ENCODE results near the gene PTRH1. TPM values are rescaled to one million over a fixed set of nuclear protein-coding genes. Genes with fewer than 3 reads are reported as not detected.

PTRH1 gene, protein sequence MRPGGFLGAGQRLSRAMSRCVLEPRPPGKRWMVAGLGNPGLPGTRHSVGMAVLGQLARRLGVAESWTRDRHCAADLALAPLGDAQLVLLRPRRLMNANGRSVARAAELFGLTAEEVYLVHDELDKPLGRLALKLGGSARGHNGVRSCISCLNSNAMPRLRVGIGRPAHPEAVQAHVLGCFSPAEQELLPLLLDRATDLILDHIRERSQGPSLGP
- 13.9 TPM for total RNA-seq
- long read RNA-seq, transcript PTRH1-208 (5 exons, 814 nt), result major isoform, 12 of 16 reads
- long read RNA-seq, partial matches to known transcripts, result 2 of 16 reads
- long read RNA-seq, other reads (novel, unspliced or antisense), result 2 of 16 reads

DNA sequence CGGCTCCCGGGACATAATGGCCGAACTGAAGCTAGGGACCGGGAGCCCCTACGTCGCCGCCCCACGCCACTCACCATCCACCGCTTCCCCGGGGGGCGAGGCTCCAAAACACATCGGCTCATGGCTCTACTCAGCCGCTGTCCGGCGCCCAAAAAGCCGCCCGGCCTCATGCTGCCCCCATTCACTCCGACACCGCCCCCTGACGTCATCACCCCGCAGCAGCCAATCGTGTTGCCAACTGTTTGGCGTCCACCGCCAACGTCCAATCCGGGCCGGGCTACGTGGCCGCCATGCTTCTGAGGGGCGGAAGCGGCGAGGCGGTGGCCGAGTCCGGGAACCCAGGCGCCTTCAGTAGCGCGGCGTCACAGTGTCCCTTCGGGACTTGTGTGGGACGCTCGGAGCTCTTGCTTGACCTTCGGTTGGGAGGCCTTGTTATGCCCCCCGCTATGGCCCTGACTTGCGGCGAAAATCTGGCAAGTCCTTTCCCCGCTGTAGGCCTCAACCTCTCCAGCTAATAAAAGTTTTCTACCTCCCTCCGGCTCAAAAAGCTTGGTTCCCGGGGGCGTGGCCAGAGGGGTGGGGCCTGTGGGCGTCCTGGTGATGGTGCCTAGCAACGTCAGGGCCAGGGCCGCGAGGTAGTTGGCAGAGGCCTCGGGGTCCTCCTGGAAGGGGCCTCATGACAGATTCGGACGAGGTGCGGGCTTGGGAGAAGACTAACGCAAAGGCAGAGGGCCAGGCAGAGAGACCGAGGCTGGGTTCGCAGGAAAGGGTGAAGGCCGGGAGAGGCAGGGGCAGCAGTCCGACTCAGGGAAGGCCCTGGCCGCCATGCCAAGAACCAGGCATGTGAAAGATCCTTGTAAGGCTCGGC, at the start of gene PTRH1, which contains the start of gene TTC16:
PTRH1 (minus strand) TSS at position 194 of the 868 bp plus-strand sequence; CDS start at position 170, 24 bp downstream.
TTC16 (plus strand) TSS at position 610 of the 868 bp plus-strand sequence; CDS start at position 677, 67 bp downstream.
- intact Hi-C loops (cut with micrococcal nuclease), result no loop called here
- Histone ChIP-seq H3K27ac (replicated peaks) (peak within 1 kb of the TSS; percentile 89), H3K4me1 (peaks cover 37% of the 10 kb centered on the region), H3K9me3 (replicated peaks) (no peaks in the 10 kb centered on the region), H3K27me3 (ENCODE audit: low read depth) (no peaks in the 10 kb centered on the region), H3K36me3 (no peaks in the 10 kb centered on the region), H3K4me3 (peak within 1 kb of the TSS; percentile 94)
- TF ChIP-seq, protein P1, sequence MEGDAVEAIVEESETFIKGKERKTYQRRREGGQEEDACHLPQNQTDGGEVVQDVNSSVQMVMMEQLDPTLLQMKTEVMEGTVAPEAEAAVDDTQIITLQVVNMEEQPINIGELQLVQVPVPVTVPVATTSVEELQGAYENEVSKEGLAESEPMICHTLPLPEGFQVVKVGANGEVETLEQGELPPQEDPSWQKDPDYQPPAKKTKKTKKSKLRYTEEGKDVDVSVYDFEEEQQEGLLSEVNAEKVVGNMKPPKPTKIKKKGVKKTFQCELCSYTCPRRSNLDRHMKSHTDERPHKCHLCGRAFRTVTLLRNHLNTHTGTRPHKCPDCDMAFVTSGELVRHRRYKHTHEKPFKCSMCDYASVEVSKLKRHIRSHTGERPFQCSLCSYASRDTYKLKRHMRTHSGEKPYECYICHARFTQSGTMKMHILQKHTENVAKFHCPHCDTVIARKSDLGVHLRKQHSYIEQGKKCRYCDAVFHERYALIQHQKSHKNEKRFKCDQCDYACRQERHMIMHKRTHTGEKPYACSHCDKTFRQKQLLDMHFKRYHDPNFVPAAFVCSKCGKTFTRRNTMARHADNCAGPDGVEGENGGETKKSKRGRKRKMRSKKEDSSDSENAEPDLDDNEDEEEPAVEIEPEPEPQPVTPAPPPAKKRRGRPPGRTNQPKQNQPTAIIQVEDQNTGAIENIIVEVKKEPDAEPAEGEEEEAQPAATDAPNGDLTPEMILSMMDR (IDR thresholded peaks at IDR 0.05; ENCODE audit: borderline replicate concordance), result no peak
- DNase-seq, result peak; percentile 98

DNA sequence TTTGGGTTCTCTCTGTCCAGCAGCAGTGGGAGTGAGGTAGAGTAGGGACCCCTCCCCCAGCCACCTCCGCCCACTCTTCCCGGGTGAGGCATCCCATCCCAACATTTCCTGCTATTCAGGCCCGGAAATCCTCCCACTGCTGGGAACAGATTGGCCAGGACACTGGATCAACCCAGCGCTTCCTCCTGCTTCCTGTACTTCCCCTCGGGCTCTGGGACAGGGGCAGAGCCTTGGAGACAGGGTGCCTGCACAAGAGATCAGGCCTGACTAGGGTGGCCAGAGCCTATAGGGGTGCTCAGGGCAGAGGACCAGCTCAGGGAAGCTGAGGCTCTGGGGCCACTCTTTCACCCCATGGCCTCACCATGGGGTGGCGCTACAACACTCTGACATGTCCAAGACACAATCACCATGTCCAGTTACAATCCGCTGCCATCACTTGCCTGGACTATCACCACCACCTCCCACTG, 48.5 kb upstream of the PTRH1 start:
- Histone ChIP-seq H3K27ac (replicated peaks) (peak overlapping the region; percentile 93), H3K4me1 (peaks cover 96% of the 10 kb centered on the region), H3K36me3 (no peaks in the 10 kb centered on the region), H3K27me3 (ENCODE audit: low read depth) (peaks cover 14% of the 10 kb centered on the region), H3K4me3 (peak overlapping the region; percentile 37), H3K9me3 (replicated peaks) (no peaks in the 10 kb centered on the region)
- peak; percentile 70 for DNase-seq
- TF ChIP-seq, protein P1 (IDR thresholded peaks at IDR 0.05; ENCODE audit: borderline replicate concordance), result peak; percentile 64
- intact Hi-C loops (cut with micrococcal nuclease), result no loop called here

DNA sequence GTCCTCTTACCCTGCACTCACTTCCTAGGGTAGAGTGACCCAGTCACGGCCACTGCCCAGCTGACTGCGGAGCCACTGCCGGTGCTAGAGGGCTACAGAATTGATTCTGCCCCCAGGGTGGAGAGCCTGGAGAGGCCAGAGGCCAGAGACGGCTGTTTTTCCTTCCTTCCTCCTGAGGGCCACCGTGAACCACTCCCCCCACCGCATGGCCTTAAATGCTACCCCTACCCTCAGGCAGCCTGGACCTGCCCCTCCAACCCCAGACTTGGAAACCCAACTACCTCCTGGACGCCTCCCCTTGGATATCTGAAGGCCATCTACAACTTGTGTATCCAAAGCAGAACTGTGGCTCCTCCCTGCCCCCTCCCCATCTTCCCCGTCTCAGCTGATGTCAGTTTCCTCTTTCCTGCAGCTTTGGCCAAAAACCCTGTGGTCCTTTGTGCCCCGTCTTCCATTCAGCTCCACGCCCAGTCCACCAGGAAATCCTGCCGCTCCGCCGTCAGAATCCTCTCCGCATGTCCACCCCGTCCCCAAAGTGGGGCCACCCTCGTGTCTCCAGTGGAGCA, 46.7 kb upstream of the PTRH1 start:
- Histone ChIP-seq H3K27ac (replicated peaks) (peak overlapping the region; percentile 93), H3K36me3 (no peaks in the 10 kb centered on the region), H3K4me3 (peak overlapping the region; percentile 65), H3K4me1 (peaks cover 94% of the 10 kb centered on the region), H3K9me3 (replicated peaks) (no peaks in the 10 kb centered on the region), H3K27me3 (ENCODE audit: low read depth) (peaks cover 29% of the 10 kb centered on the region)
- DNase-seq, result peak; percentile 76
- TF ChIP-seq, protein P1 (IDR thresholded peaks at IDR 0.05; ENCODE audit: borderline replicate concordance), result no peak
- intact Hi-C loops (cut with micrococcal nuclease), result no loop called here

DNA sequence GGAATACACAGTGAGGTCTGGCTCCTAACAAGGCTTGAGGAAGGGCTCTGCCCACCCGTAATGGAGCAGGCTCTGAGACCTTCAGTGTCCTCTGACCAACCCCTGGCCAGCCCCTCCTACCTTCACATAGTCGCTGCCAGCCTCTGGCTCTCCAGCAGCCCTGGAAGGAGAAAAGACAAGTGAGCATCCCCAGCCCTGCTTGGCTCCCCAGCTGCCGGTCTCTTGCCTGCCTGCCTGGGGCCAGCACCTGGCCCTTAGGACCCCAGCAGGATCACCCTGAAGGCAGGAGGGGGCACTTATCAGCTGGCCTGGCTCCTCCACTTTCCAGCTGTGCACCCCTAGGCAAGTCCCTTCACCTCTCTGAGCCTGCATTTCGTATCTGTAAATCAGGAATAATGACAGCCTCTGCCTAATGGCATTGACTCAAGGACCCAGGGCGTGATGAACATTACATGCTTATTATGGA, 46.1 kb upstream of the PTRH1 start:
- Histone ChIP-seq H3K4me3 (peak overlapping the region; percentile 65), H3K27ac (replicated peaks) (peak overlapping the region; percentile 93)
- no peak for DNase-seq

More for the DNA sequence above, 46.1 kb upstream of the PTRH1 start:
- no peaks in the 10 kb centered on the region for H3K36me3 ChIP-seq
- peaks cover 36% of the 10 kb centered on the region for H3K27me3 ChIP-seq (ENCODE audit: low read depth)
- peaks cover 91% of the 10 kb centered on the region for H3K4me1 ChIP-seq
- TF ChIP-seq, protein P1 (IDR thresholded peaks at IDR 0.05; ENCODE audit: borderline replicate concordance), result no peak
- intact Hi-C loops (cut with micrococcal nuclease), result no loop called here
- H3K9me3 ChIP-seq (replicated peaks), result no peaks in the 10 kb centered on the region

All from left ventricle myocardium inferior (tissue), 1 donor.